ENCODE data around the gene GPAT2.
"Not testable (repeated sequence)": the region's sequence is repeated elsewhere in the genome, so short reads cannot be mapped to it uniquely, and the experiment has no call there.

GPAT2 gene

DNA sequence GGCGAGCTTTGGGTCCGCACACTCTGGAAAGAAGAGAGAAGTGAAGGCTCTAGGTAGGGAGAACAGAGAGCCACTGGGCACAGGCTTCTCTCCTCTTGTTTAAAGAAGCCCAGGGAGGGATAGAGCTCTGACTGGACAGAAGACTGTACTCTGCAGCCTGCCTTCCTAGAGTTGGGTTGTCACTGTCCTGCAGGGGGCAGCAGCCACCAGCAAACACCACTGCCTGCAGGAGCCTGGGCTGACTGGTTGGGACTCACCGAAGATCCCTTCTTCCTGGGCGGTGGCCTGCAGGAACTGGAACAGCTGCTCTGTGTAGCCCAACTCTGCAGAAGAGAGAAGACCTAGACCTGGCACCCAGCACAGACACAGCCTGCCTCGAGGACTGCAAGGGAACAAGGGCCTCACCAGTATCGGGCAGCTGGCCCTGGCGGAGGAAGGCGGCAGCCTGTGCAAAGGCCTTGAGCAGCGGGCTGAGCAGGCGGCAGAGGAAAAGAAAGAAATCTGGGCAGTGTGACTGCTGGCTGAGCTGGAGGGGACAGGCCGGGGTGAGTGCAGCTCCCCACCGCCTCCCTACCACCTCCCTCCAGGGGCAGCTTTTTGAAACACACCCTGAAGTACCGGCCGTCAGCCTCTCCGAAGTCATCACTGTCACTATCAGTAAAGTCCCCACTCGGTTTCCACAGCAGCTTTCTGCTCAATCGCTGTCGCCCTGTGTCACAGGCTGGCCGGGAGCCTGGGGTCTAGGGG is 11.8 kb downstream of the GPAT2 start:
- DNase-seq (ENCODE audit: low read depth in 2 of 2), result peak; percentile 13 to 50

DNA sequence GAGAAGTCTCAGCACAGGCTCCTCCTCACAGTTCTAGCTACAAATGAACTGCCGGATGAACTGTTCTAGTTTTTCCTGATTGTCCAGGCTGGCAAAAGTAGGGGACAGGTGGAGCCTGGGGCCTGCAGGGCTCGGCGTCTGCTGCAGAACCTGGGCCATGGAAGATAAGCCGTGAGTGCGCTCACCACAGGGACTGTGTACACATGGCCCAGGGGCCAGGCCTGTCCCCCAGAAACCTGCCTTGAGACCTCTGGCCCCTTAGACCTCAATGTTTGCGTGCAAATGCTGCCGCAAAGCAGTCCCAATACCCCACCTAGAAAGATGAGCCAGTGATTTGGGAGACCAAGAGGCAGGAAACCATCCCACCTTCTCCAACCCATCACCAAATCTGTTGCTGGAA is 12.6 kb downstream of the GPAT2 start:
- not testable (repeated sequence) for DNase-seq (ENCODE audit: low read depth in 2 of 2)

DNA sequence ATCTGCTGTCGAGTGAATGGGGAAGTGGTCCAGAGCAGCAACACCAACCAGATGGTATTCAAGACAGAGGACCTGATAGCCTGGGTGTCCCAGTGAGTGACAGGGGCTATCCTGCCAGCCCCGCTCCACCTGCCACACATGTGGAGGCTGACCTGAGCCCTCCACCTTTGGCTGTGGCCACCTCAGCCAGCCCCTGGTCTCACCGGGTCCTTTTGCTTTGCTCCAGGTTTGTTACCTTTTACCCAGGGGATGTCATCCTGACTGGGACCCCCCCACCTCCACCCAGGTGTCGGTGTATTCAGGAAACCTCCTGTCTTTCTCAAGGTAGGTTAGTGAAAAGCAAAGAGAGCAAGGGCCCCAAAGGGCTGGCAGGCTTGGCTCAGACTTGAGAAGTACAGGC is 13.6 kb downstream of the GPAT2 start:
- DNase-seq (ENCODE audit: low read depth in 2 of 2), result not testable (repeated sequence)

DNA sequence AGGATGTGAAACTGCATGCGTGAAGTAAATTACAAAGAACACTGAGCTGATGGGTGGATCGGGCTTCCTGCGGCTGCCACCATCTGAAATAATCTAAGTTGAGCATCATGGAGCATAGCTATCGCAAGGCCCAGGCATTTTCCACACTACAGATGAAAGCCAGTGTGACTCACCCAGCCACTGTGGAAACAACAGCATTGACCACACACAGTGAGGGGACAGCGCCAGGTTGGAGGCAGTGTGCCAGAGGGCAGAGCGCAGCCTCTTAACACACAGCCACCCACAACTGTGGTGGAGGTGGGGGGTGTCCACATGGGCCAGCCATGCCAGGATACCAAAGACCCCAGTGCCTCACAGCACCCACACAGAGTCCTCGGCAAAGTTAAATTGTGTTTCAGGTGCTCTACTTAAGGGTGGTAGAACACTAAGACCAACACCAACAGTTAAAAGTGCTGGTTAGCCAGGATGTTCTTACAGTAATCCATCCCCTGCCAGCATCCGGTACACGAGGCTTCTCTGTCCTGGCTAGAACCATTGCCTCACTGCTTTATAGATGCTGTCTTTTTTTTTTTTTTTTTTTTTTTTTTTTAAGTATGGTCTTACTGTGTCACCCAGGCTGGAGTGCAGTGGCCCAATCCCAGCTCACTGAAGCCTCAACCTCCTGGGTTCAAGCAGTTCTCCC is 14.7 kb downstream of the GPAT2 start:
- not testable (repeated sequence) for DNase-seq (ENCODE audit: low read depth in 2 of 2)

DNA sequence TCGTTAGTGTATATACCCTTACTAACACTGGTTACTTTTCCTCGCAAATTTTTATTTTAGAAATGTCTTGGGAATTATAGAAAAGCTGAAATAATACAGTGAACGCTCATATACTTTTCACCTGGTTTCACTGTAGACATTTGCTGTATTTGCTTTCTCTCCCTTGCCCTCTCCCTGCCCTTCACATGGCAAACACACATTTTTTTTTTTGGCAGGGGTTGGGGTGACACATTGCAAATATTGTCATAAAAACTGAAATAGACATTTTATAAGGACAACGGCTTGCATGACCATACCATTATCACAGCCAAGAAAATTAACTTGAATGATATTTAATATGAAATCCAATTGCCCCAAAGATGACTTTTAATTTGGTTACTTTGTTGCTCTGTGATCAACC is 18.4 kb downstream of the GPAT2 start:
- DNase-seq (ENCODE audit: low read depth in 2 of 2), result not testable (repeated sequence)

DNA sequence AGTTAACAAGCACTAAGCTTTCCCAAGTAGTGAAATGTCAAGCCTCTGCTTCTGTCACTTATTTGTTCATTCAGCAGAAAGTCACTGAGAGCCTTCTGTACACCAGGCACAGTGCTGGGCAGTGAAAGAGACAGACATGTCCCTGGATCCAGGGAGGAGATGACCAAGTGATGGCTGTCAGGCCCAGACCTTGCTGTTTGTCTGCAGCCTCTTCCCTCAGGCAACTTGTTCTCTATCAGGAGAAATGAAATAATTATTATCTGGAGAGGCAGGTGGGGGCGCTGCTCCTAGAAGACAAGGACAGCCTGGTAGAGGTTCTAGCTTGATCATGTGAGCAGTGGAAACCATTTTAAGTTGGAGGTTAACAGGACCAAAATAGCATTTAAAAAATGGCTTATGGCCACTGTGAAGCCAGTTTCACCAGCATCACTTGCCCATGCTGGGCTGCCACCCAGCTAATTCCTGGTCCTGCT is 21.9 kb downstream of the GPAT2 start:
- not testable (repeated sequence) for DNase-seq (ENCODE audit: low read depth in 2 of 2)

DNA sequence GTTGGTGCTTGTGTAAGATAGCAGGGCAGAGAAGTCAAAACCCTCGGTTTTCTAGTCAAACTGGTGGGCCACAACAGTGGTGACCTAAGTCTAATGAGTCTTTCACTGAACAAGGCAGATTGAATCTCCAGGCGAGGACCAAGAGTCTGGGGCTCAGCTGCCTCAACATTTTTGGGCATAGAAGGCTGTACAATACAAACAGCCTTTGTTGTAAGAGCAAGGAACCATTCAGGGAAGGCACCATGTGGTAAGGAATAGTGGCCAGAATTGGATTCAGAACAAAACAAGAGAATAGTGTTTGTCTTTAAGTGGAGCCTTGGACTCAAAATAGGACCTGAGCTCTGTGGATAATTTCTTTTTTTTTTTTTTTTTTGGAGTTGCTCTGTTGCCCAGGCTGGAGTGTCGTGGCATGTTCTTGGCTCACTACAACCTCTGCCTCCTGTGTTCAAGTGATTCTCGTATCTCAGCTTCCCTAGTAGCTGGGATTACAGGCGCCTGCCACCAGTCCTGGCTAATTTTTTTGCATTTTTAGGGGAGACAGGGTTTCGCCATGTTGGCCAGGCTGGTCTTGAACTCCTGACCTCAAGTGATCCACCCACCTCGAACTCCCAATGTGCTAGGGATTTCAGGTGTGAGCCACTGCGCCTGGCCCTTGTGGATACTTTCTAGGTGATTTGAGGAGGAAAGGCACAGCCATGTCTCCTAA is 22.5 kb downstream of the GPAT2 start:
- DNase-seq (ENCODE audit: low read depth in 2 of 2), result not testable (repeated sequence)

DNA sequence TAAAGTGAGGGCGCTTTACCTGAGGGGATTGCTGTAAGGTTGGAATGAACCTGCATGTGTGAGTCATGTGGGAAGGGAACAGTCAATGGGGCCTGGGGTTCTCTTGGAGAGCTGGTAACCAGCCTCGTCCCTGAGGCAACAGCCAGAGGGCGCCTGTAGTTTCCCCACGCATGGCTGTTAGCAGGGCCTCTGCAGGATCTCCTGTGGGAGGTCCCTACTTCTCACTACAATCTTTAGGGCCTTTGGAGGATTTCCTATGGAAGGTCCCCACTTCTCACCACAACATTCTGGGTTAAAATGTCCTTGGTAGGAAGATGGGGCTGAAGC is 23.6 kb downstream of the GPAT2 start:
- not testable (repeated sequence) for DNase-seq (ENCODE audit: low read depth in 2 of 2)

DNA sequence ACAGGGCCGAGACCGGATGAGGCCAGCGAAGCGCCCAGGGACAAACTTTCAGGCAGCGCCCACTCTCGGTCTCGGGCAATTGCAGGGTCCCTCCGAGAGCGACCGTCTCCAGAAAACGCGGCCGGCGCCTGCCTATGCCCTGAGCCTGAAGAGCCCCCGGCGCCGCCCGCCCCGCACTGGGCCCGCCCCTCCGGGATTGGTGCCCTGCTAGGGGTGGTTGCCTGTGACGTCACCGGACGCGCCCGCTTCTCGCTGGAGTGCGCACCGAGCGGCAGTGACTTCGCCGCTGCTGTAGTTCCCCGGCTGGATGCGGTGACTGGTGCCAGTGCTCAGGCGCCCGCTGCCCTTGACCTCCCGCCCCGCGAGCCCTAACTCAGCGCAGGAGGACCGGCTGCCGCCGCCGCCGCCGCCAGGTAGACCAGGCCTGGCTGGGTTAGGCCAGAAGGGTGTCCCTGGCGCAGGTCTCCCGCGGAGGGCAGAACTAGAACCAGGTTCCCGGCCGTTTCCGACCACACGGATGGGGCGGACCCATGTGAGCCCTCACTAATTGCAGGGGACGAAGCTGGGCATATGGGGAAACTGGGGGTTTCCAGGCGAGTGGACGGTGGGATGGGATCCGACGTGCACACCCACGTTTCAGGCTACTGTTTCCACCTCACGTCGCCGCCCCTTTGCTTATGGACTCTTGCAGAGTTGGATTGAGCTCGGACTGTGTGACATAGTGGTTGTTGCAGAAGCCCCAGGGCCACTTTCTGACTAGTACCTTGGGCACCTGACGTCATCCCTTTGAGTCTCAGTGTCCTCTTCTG is 24.2 kb downstream of the GPAT2 start:
- DNase-seq (ENCODE audit: low read depth in 2 of 2), result peak; percentile 89 to 96

DNA sequence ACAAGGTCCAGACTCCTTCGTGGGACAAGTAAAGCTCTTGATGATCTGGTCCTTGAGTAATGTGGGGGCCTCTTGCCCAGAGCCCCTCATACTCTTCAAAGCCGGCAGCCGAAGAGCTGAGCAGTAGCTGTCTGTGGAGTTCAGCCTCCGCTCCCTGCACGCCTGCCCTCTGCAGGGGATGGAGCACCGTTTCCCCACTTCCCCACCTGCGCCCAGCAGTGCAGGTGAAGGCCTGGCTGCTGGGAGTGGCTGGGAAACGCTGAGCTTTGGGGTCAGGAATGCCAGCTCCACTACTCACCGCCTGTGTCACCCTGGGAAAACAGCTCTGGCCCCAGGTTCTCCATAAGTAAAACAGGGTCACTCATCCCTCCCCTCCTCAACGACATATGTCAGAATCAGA is 24.9 kb downstream of the GPAT2 start:
- not testable (repeated sequence) for DNase-seq (ENCODE audit: low read depth in 2 of 2)

DNA sequence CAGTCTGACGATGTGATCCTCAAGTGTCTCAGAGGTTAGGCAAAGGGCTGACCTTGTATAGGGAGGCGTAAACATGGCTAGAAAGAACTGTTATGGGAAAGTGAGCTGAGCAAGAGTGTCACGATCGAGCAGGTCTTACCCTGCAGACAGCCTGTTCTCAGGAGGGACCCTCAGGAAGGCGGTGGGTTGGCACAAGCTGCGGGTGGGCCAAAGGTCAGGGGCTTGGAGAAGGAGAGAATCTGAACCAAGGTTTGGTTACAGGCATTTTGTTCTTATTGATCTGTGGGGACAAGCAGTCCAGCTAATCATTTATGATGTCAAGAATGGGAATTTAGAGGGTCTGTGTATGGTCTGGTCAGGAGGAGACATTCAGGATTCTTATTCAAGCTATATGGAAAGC is 26.7 kb downstream of the GPAT2 start:
- DNase-seq (ENCODE audit: low read depth in 2 of 2), result not testable (repeated sequence)

DNA sequence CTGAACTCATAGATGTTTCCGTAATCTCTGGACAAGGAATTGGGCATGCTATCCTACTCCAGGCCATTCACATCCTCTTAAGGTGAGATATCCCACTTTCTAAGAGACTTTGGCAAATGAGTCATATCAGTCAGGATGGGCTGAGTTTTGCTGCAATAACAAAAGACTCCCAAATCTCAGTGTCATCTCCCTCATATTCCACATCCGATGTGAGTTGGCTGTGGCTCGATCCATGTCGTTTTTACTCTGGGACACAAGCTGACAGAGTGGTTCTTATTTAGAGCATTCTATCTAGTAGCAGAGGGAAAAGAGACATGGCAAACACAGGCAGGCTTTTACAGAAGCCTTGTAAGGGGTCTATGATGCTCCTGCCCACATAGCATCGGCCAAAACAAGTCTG is 28.5 kb downstream of the GPAT2 start:
- DNase-seq (ENCODE audit: low read depth in 2 of 2), result not testable (repeated sequence)

DNA sequence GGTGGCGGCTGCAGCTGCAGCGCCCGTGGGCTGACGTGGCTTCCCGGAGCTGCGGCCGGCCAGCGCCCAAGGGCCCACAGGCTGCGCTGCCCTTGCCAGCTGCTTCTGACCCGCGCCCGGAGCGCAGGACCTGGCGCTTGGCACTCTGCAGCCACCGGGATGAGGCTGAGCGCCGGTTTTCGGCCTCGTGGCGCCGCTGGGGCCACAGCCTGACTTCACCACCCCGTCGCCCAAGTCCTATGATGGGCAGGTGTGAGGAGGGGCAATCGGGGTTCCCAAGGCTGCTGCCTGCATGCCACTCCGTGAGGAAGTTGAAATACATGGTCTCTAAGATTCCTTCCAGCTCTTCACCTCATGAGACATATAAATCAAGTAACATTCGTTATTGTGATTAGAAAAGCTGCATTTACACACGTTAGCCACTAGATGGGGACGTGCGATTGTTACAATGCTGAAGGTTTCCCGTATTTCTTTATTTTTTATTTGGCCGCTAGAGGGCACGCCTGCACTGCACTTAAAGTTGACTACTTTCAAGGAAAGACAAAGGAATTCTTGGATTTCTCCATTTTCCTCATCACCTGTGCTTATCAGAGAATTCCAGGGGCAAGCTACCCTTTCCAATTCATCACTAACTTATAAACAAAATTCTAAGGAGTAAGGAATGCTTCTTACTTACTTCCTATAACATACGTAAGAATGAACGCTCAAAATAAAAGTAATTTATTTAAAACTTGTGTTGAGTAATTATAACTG is 42.0 kb downstream of the GPAT2 start:
- peak in 1 of 2 donors; percentile 34 for DNase-seq (ENCODE audit: low read depth in 2 of 2)

DNA sequence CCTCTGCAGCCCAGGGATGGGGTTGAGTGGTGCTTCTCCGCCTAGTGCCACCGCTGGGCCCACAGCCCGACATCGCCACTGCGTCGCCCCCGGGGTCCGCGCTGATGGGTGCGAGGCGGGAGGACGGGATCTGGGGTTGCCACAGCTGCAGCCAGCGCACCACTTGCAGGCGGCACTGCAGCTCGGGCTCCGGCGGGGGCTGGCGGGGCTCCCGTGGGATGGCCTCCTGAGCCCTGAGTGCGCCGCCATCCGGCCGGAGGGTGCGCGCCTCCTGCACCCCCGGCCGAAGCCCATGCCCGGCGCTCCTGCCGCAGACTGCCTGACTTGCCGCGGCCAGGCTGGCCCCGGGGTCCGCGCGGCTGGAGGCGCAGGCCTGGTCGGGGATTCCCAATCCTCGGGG is 42.6 kb downstream of the GPAT2 start:
- not testable (repeated sequence) for DNase-seq (ENCODE audit: low read depth in 2 of 2)

DNA sequence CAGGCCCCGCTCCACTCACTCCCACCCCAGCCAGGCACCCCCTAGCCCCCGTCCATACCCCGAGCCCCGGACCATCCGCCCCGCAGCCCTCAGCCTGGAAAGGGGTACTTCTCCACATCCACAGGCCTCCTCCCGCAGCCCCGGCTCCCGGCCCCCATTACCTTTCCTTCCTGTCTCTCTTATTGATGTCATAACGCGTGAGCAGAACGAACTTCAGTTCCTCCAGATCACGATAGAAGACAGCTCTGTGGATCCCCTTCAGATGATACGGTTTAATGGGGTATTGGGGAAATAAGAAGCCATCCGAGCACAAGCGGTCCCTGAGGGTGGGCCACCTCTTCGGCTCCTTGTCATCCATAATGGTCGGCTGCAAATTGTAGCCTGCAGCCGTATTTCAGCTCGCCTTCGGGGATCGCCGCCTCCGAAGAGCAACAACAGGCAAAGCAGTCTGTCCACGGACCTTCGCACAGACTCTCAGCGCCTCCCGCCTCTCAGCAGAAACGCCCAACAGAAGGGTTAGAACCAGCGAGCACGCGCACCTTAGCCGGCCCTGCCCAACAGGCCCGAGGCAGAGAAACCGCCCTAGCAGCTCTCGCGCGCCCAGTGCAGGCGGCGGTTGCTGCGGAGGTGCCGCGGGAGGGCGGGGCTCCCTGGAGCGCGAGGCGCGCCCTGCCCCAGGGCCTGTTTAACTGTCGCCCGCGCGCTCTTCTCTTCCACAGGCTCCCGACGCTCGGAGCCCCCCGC is 43.2 kb downstream of the GPAT2 start, which contains the start of gene ANKRD36C:
ANKRD36C (minus strand) TSS at position 474 of the 744 bp plus-strand sequence; CDS start at position 358, 116 bp downstream.
- DNase-seq (ENCODE audit: low read depth in 2 of 2), result not testable (repeated sequence)

DNA sequence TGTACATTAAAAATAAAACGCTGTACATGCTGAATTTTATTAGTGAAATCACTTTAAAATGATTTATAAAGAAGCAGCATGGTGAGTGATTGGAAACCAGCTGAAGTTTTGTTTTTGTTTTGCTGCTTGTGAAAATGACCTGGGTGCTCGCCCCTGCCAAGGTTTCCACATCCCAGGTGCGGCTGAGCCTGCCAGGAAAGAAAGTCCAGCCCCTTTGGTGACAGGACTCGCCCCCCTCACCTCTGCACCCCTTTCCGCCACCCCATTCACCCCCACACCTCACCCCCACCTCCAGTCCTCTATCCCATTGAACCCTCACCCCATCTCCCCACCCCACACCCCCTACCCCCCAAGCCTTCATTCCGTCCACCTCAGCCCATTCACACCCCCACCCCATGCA is 43.8 kb downstream of the GPAT2 start:
- DNase-seq (ENCODE audit: low read depth in 2 of 2), result not testable (repeated sequence)
